PC-3 (cell line): ENCODE results near the gene LGI1. TPM values are rescaled to one million over a fixed set of nuclear protein-coding genes. Genes with fewer than 3 reads are reported as not detected.

Experiments used
- ATAC-seq: fragments of 200-7000 bp; cut with Tn5 transposase; 2 replicates; pipeline ENCODE4 v1.9.1; 2020; ENCODE audit warnings: mild to moderate bottlenecking, moderate library complexity
- BruUV-seq: library from RNA; stranded (reverse); fragments of 400-500 nt; replicated peaks from 2 replicates; lab custom pipeline; 2021; lab: Mats Ljungman, UMichigan
- CTCF ChIA-PET: fragments of 300-600 bp; sonication (Branson Sonifier 250); formaldehyde crosslinking; loops from one replicate; lab custom pipeline; 2022; ENCODE audit warnings: antibody characterized with exemption; lab: Charles Lee
- POLR2A ChIA-PET: fragments of 300-600 bp; sonication (Branson Sonifier 250); formaldehyde crosslinking; loops from one replicate; lab custom pipeline; 2022; ENCODE audit warnings: antibody characterized with exemption; ENCODE audit not compliant: unreplicated experiment; lab: Charles Lee
- DNase-seq: peaks from one replicate; pipeline ENCODE4 v3.0.0-alpha.2; 2015
- H2AFZ ChIP-seq: fragments of 300-600 bp; sonication (generic); 2 replicates; pipeline ENCODE4 v1.6.0; 2016; ENCODE audit warnings: antibody characterized with exemption, low read length
- H3F3A ChIP-seq: fragments of 300-600 bp; sonication (generic); one replicate; pipeline ENCODE4 v1.6.0; 2017; ENCODE audit warnings: antibody characterized with exemption, low read length, control low read depth, mild to moderate bottlenecking; ENCODE audit not compliant: unreplicated experiment
- H3K27ac ChIP-seq: fragments of 300-600 bp; sonication (generic); 2 replicates; pipeline ENCODE4 v1.5.1; 2016; ENCODE audit warnings: mild to moderate bottlenecking, low read length
- H3K27me3 ChIP-seq: fragments of 300-600 bp; sonication (generic); 2 replicates; pipeline ENCODE4 v1.6.1; 2016; ENCODE audit warnings: low read length, mixed read lengths
- H3K36me3 ChIP-seq: fragments of 300-600 bp; sonication (generic); 2 replicates; pipeline ENCODE4 v1.6.1; 2016; ENCODE audit warnings: low read depth, mixed run types, low read length, mixed read lengths
- H3K4me1 ChIP-seq: fragments of 300-600 bp; sonication (generic); 2 replicates; pipeline ENCODE4 v1.5.1; 2016; ENCODE audit warnings: low read length; ENCODE audit not compliant: insufficient read depth
- H3K4me2 ChIP-seq: fragments of 300-600 bp; sonication (generic); 2 replicates; pipeline ENCODE4 v1.6.0; 2016; ENCODE audit warnings: low read length
- H3K4me3 ChIP-seq: fragments of 300-600 bp; sonication (generic); 2 replicates; pipeline ENCODE4 v1.5.1; 2016; ENCODE audit warnings: mild to moderate bottlenecking, low read length, mixed read lengths
- H3K79me2 ChIP-seq: fragments of 300-600 bp; sonication (generic); 2 replicates; pipeline ENCODE4 v1.6.1; 2017; ENCODE audit warnings: low read length, mixed read lengths
- H3K9ac ChIP-seq: fragments of 300-600 bp; sonication (generic); 2 replicates; pipeline ENCODE4 v1.6.0; 2016; ENCODE audit warnings: mild to moderate bottlenecking, low read length
- H3K9me2 ChIP-seq: fragments of 300-600 bp; sonication (generic); replicated peaks from 2 replicates; pipeline ENCODE4 v1.6.1; 2016; ENCODE audit warnings: mixed run types, low read length, mixed read lengths
- H3K9me3 ChIP-seq: fragments of 300-600 bp; sonication (generic); 2 replicates; pipeline ENCODE4 v1.6.1; 2016; ENCODE audit warnings: low read length, mixed read lengths
- H4K20me1 ChIP-seq: fragments of 300-600 bp; sonication (generic); 2 replicates; pipeline ENCODE4 v1.6.1; 2016; ENCODE audit warnings: low read length, mixed read lengths
- EZH2 ChIP-seq: fragments of 300-600 bp; sonication (generic); IDR thresholded peaks from one replicate; pipeline ENCODE4 v1.6.1; 2017; ENCODE audit warnings: antibody characterized with exemption, mild to moderate bottlenecking, low read length; ENCODE audit not compliant: unreplicated experiment
- EZH2phosphoT487 ChIP-seq: fragments of 300-600 bp; sonication (generic); IDR thresholded peaks from 2 replicates; pipeline ENCODE4 v1.6.1; 2018; ENCODE audit warnings: mild to moderate bottlenecking, antibody characterized with exemption, low read length, borderline replicate concordance
- intact Hi-C: fragments of 100-400 bp; cut with micrococcal nuclease; formaldehyde crosslinking; loops from 2 replicates; pipeline ENCODE4 v1.9.0; 2023
- total RNA-seq: library from RNA; depleted of rRNA; stranded (reverse); fragments of >200 nt; gene quantifications from 2 replicates; pipeline ENCODE4 v1.2.3, GENCODE V29; 2014
- TF ChIP-seq, protein P1 (sequence below): fragments of 300-600 bp; sonication (generic); conservative IDR thresholded peaks from 2 replicates; pipeline ENCODE4 v1.5.1; 2017; ENCODE audit warnings: antibody characterized with exemption, low read depth, mild to moderate bottlenecking, low read length

The LGI1 gene
- total RNA-seq, 1 experiment from 2014 or later: not detected

DNA sequence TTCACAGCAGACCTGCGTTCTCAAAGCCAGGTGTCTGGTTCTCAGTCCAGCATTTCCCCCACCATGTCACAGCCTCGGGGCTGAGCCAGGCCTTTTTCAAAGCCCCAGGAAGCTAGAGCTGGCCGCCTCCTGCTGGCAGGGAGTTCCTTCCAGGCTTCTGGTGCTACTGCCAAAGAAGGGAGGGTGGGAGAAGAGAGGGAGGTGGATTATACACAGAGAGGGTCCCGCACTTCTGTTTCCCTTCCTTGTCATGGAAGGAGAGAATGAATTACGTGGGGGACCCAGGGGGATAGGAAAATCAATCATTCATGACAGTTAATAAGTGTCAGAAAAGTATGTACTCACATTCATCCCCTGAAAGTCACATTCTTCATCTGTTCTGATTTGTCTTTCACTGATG, 600 bp upstream of the LGI1 start:
- Histone ChIP-seq H3F3A (no peaks in the 10 kb centered on the region), H3K4me3 (no peak overlapping the region), H4K20me1 (no peaks in the 10 kb centered on the region), H3K9ac (no peak overlapping the region), H3K9me2 (no peaks in the 10 kb centered on the region), H3K27ac (no peak overlapping the region), H3K36me3 (no peaks in the 10 kb centered on the region), H3K79me2 (no peaks in the 10 kb centered on the region), H2AFZ (no peak overlapping the region), H3K4me1 (peaks cover 8% of the 10 kb centered on the region), H3K27me3 (no peaks in the 10 kb centered on the region), H3K9me3 (no peaks in the 10 kb centered on the region), H3K4me2 (no peak overlapping the region)
- TF ChIP-seq, protein P1, sequence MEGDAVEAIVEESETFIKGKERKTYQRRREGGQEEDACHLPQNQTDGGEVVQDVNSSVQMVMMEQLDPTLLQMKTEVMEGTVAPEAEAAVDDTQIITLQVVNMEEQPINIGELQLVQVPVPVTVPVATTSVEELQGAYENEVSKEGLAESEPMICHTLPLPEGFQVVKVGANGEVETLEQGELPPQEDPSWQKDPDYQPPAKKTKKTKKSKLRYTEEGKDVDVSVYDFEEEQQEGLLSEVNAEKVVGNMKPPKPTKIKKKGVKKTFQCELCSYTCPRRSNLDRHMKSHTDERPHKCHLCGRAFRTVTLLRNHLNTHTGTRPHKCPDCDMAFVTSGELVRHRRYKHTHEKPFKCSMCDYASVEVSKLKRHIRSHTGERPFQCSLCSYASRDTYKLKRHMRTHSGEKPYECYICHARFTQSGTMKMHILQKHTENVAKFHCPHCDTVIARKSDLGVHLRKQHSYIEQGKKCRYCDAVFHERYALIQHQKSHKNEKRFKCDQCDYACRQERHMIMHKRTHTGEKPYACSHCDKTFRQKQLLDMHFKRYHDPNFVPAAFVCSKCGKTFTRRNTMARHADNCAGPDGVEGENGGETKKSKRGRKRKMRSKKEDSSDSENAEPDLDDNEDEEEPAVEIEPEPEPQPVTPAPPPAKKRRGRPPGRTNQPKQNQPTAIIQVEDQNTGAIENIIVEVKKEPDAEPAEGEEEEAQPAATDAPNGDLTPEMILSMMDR: no peak
- TF ChIP-seq EZH2: no peak
- TF ChIP-seq EZH2phosphoT487: no peak
- BruUV-seq: no TSS peak
- no peak for ATAC-seq
- CTCF ChIA-PET: no interaction called here
- intact Hi-C loops: no loop called here
- DNase-seq: no peak
- POLR2A ChIA-PET: no interaction called here

DNA sequence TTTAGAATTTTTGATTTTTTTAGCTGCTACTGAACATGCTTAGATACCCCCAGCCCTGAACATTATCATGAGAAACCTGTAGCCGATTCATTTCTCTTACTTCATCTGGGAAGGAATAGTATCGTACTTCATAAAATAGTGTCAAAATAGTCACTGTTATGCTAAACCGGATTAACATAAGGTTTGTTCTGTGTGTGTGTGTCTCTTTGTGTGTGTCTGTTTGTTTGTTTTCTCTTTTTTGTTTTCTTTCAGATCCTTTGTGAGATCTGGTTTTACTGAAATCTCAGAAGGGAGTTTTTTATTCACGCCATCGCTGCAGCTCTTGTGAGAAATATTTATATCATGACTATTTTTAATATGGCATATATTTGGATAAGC, 761 bp downstream of the LGI1 start:
- POLR2A ChIA-PET: no interaction called here
- Histone ChIP-seq H3K27ac (no peak overlapping the region), H3K4me3 (no peak overlapping the region), H3K9ac (no peak overlapping the region), H4K20me1 (no peaks in the 10 kb centered on the region), H3F3A (no peaks in the 10 kb centered on the region), H3K4me1 (0 out of 2 replicates have a peak, but pooled peaks cover 4% of the 10 kb centered on the region), H3K9me2 (no peaks in the 10 kb centered on the region), H3K9me3 (no peaks in the 10 kb centered on the region), H3K27me3 (no peaks in the 10 kb centered on the region), H2AFZ (peak overlapping the region; percentile 48; the same call in 1 of the 2 replicates), H3K36me3 (no peaks in the 10 kb centered on the region), H3K79me2 (no peaks in the 10 kb centered on the region), H3K4me2 (peak overlapping the region; percentile 14; the same call in 1 of the 2 replicates)
- BruUV-seq: no TSS peak
- TF ChIP-seq EZH2 (no peak), EZH2phosphoT487 (no peak)
- TF ChIP-seq, protein P1: no peak
- ATAC-seq (no peak), DNase-seq (no peak)
- intact Hi-C loops: no loop called here
- CTCF ChIA-PET: no interaction called here

GRCh38 chr10:93758891-93759410, 1.2 kb downstream of the LGI1 start:
- intact Hi-C loops: no loop called here
- Histone ChIP-seq H3K27me3 (no peaks in the 10 kb centered on the region), H3K9ac (no peak overlapping the region), H2AFZ (no peak overlapping the region), H3K4me1 (0 out of 2 replicates have a peak, but pooled peaks cover 4% of the 10 kb centered on the region), H3K4me2 (peak overlapping the region; percentile 14; the same call in 1 of the 2 replicates), H3K79me2 (no peaks in the 10 kb centered on the region), H3K4me3 (no peak overlapping the region), H3K9me3 (no peaks in the 10 kb centered on the region), H3K36me3 (no peaks in the 10 kb centered on the region), H3F3A (no peaks in the 10 kb centered on the region), H3K9me2 (no peaks in the 10 kb centered on the region), H3K27ac (no peak overlapping the region), H4K20me1 (no peaks in the 10 kb centered on the region)
- CTCF ChIA-PET: no interaction called here
- DNase-seq (no peak), ATAC-seq (no peak)
- POLR2A ChIA-PET: no interaction called here
- TF ChIP-seq, protein P1: no peak
- no peak for TF ChIP-seq EZH2phosphoT487
- TF ChIP-seq EZH2: no peak
- BruUV-seq: no TSS peak
